Measurements from ENCODE around the gene AP1B1.
A peak's percentile ranks its signal among the peaks of the same experiment; 100 is the strongest.

Gene AP1B1

DNA sequence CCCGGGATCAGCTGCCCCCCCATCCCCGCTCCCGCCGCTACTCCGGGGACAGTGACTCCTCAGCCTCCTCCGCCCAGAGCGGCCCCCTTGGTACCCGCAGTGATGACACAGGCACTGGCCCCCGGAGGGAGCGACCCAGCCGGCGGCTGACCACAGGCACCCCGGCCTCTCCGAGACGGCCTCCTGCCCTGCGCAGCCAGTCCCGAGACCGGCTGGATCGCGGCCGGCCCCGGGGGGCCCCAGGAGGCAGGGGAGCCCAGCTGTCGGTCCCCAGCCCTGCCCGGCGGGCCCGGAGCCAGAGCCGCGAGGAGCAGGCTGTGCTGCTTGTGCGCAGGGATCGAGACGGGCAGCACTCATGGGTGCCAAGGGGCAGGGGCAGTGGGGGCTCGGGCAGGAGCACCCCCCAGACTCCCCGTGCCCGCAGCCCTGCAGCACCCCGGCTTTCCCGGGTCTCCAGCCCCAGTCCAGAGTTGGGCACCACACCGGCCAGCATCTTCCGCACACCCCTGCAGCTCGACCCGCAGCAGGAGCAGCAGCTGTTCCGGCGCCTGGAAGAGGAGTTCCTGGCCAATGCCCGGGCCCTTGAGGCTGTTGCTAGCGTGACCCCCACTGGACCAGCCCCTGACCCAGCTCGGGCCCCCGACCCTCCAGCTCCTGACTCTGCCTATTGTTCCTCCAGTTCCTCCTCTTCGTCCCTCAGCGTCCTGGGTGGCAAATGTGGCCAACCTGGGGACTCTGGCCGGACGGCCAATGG, 76.7 kb downstream of the AP1B1 start:
- DNase-seq, result no peak

GRCh38 chr22:29310863-29311339, 77.5 kb downstream of the AP1B1 start:
- DNase-seq, result peak; percentile 53

DNA sequence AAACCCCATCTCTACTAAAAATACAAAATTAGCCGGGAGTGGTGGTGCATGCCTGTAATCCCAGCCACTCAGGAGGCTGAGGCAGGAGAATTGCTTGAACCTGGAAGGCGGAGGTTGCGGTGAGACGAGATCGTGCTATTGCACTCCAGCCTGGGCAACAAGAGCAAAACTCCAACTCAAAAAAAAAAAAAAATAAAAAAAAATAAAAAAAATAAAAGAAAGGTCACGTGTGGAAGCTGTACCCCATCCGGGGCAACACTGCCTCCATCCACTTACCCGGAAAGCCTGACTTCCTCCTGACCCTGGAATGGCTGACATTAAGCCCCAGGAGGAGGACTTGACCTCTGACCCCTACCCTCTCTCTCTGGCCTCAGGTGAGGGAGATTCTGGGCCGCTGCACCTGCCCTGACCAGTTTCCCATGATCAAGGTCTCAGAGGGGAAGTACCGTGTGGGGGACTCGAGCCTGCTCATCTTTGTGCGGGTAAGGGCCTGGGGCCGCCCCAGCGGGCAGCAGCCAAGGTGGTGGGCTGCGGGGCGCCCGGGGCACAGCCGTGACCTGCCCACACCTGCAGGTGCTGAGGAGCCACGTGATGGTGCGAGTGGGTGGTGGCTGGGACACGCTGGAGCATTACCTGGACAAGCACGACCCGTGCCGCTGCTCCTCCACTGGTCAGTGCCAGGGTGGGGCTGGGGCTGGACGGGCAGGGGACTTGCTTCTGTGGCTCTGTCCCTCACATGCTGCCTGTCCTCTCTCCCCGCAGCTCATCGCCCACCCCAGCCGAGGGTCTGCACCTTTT, 78.1 kb downstream of the AP1B1 start:
- no peak for DNase-seq

- DNase-seq, result no peak
These were observed 78.9 kb downstream of the AP1B1 start for GRCh38 chr22:29309332-29310064.

DNA sequence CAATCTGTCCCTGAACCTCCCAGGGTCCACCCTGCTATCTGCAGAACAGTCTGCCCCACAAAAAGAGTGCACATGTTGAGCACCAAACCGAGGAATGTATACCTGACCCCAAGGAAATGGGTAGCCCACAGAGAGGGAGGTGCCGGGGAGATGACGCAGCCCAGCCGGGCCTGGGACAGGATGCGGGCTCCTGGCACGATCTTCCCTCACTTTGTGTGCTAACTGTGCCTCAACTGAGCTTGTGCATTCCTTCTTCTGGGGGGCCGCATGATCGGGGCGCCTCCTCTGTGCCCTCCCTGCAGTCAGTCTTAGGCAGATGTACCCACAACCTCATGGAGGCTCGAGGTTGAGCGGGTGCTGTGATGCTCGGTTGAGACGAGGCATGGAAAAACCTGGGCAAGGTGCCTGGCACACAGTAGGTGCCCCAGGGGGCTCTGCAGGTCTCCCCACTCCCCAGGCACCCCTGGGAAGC, 79.5 kb downstream of the AP1B1 start:
- DNase-seq, result no peak

- no peak for DNase-seq
These were observed 80.1 kb downstream of the AP1B1 start for GRCh38 chr22:29308148-29308790.

- DNase-seq, result no peak
These were observed 80.7 kb downstream of the AP1B1 start for GRCh38 chr22:29307596-29308147.

- DNase-seq, result peak; percentile 33
These were observed 81.4 kb downstream of the AP1B1 start for GRCh38 chr22:29306835-29307595.

DNA sequence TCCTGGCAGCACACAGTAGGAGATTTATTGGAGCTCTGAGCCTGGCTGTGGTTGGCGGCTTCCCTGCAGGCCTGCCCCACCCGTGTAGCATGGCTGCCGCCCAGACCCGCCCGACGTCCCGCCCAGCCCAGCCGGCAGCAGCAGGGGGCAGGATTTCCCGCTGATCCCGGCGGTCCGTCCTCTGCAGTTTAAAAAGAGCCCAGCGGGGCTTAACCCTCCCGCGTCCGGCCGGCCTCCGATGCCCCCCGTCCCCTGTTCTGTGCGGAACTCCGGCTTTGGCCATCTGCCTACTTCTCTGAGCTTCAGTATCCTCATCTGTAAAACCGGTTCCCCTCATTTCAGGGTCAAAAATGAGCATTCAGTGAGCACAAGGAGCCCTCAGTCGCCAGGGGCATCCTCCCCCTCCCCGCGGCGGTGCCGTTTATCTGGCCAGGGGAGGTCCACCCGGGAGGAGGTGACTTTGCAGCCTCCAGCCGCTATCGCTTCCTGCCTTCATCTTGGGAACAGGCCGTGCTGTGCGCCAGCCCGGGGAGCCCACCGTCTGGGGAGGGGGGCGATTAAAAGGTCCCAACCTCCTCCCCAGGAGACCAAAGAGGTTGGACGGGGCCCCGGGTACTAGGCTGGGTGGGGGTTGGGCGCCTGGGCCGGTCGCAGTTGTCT, 82.1 kb downstream of the AP1B1 start, which contains the start of gene GAS2L1:
Gene GAS2L1 (plus strand): TSS at position 476 of the 660 bp plus-strand sequence. CDS start 1,456 bp downstream, outside the sequence.
- DNase-seq, result peak; percentile 49

GRCh38 chr22:29305836-29306174, 82.6 kb downstream of the AP1B1 start:
- DNase-seq, result no peak

GRCh38 chr22:29302681-29303465, 85.5 kb downstream of the AP1B1 start:
- DNase-seq, result no peak

DNA sequence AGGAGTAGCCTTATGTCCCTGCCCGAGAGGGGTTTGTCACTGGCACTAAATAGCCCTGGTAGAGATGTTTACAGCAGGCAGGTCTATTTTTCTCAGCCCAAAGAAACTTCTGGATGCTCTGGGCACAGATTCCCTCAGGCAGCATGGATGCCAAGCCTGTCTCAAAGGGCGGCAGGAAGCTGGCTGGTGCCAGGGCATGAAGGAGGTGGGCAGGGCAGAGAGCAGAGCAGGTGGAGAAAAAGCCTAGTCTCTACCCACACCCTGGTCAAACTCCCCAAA, 86.0 kb downstream of the AP1B1 start:
- no peak for DNase-seq

DNA sequence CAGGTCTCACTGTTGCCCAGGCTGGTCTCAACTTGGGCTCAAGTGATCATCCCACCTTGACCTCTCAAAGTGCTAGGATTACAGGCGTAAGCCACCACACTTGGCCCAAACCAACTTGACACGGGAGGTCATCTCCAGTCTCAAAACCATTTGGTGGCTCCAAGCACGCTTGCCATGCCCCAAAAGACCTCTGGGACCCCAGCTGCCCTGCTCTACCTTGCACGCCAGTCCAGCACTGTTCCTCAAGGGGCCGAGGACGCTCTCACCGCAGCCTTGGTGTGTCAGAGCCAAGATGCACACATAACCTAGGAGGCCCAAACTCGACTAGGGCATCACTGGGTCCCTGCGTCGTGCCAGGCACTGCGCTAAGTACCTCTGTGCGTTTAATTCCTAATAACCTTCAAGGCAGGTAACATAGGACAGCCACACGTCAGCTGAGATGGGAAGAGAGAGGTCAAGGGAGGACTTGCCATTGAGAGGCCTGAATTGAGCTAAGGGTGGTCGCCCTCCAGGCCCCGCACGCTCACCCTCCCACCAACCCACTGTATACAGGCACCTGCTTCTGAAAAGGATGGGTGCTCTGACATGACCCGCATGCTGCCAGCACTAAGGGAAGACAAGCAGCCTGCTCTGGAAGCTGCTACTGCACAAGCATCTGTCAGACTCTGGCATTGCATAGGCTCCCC, 86.5 kb downstream of the AP1B1 start:
- no peak for DNase-seq

GRCh38 chr22:29300807-29301601, 87.4 kb downstream of the AP1B1 start:
- no peak for DNase-seq

- DNase-seq, result no peak
These were observed 87.9 kb downstream of the AP1B1 start for GRCh38 chr22:29300467-29300806.

DNA sequence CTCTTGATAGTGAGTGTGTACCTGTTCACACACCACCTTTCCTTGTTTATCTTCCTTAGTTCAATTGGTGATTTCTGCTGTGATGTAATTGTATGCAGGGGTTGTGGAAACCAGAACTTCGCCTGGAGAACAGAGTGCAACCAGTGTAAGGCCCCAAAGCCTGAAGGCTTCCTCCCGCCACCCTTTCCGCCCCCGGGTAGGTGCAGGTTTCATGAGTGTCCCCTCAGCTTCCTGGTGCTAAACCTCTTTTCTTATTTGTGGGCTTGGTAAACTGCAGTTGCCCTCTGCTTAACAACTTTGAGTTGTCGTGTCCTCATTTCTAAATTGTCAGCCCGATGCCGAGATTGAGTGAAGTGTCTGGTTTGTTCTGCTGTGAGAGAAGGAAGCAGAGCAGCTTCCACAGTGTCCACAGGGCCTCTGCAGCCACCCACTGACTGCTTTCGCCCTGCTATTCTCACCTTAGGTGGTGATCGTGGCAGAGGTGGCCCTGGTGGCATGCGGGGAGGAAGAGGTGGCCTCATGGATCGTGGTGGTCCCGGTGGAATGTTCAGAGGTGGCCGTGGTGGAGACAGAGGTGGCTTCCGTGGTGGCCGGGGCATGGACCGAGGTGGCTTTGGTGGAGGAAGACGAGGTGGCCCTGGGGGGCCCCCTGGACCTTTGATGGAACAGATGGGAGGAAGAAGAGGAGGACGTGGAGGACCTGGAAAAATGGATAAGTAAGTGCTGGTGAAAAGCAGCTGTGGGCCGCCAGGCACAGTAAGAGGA, 89.1 kb downstream of the AP1B1 start:
- DNase-seq, result no peak

DNA sequence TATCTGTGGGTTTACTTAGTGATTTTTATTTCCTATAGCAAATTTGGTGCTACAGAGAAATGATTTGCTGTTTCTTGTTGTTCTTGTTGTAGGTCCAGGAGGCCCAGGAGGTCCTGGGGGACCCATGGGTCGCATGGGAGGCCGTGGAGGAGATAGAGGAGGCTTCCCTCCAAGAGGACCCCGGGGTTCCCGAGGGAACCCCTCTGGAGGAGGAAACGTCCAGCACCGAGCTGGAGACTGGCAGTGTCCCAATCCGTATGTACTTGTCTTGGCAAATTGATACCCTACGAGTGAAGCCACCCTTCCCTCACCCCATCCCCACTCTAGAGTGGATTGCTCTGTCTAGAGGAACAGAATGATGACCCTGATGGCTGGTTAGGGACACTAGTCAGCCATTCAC, 89.7 kb downstream of the AP1B1 start:
- DNase-seq, result no peak

DNA sequence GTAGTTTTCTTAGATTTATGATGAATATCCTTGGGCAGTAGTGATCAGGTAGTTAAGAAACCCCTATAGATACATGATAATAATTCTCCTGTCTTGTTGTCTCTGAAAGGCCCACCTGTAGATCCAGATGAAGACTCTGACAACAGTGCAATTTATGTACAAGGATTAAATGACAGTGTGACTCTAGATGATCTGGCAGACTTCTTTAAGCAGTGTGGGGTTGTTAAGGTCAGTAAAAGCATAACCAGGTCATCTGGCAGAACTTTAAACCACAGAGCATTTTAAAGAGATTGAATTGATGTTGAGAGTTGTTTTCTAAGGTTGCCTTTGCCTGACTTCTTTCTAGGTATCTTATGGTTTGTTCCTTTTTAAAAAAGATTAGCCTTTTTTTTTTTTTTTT, 96.0 kb downstream of the AP1B1 start:
- no peak for DNase-seq

Data from NCI-H2029 (cell line).